K562 (cell line): Measurements from ENCODE around the gene DCAF17. TPM values are rescaled to one million over a fixed set of nuclear protein-coding genes. Genes with fewer than 3 reads are reported as not detected.
A peak's percentile ranks its signal among the peaks of the same experiment; 100 is the strongest.

Experiments
- GTF2A2 ChIP-seq: IDR thresholded peaks from 2 replicates; pipeline ENCODE4 v1.6.1; 2016; ENCODE audit warnings: mild to moderate bottlenecking, missing genetic modification characterization, missing compliant biosample characterization
- MAZ ChIP-seq, 2 experiments: fragments of 450-650 bp in 1 of 2; sonication (generic) in 1 of 2; formaldehyde crosslinking; IDR thresholded peaks in 1 of 2; conservative IDR thresholded peaks in 1 of 2; 2 replicates each; pipeline versions ENCODE4 v1.4.0 to v1.5.0; 2020; ENCODE audit warnings: mild to moderate bottlenecking in 1 of 2, missing genetic modification reagents in 1 of 2
- MIER1 ChIP-seq: fragments of 450-650 bp; IDR thresholded peaks from 2 replicates; pipeline ENCODE4 v1.6.1; 2016; ENCODE audit warnings: antibody characterized with exemption, mild to moderate bottlenecking, low read depth
- PHB ChIP-seq: fragments of 250-450 bp; sonication (Bioruptor Pico); IDR thresholded peaks from 2 replicates; pipeline ENCODE4 v1.5.0; 2021
- RB1 ChIP-seq: fragments of 450-650 bp; IDR thresholded peaks from 2 replicates; pipeline ENCODE4 v1.6.1; 2017; ENCODE audit warnings: low read depth, mild to moderate bottlenecking
- SETDB1 ChIP-seq: IDR thresholded peaks from one replicate; pipeline ENCODE4 v1.6.1; 2012; ENCODE audit warnings: low read length, control low read depth, inconsistent platforms
- SNRNP70 ChIP-seq: fragments of 200-400 bp; formaldehyde crosslinking; optimal IDR thresholded peaks from 2 replicates; pipeline ENCODE3; 2017; ENCODE audit warnings: low read depth, low read length
- TARDBP ChIP-seq: fragments of 450-650 bp; IDR thresholded peaks from 2 replicates; pipeline ENCODE4 v1.6.1; 2016
- TRIM25 ChIP-seq: fragments of 450-650 bp; IDR thresholded peaks from 2 replicates; pipeline ENCODE4 v1.7.0; 2016; ENCODE audit warnings: borderline replicate concordance
- ZC3H8 ChIP-seq: fragments of 450-650 bp; IDR thresholded peaks from 2 replicates; pipeline ENCODE4 v1.6.1; 2017
- ZFP30 ChIP-seq: fragments of 250-450 bp; sonication (Bioruptor Pico); IDR thresholded peaks from 2 replicates; pipeline ENCODE4 v1.8.0; 2022; ENCODE audit warnings: moderate library complexity, mild to moderate bottlenecking, inconsistent platforms, borderline replicate concordance
- ZNF274 ChIP-seq: IDR thresholded peaks from 2 replicates; pipeline ENCODE4 v1.6.1; 2011; ENCODE audit warnings: low read depth, mild to moderate bottlenecking, low read length, moderate library complexity, borderline replicate concordance
- ZNF431 ChIP-seq: sonication (generic); formaldehyde crosslinking; IDR thresholded peaks from 2 replicates; pipeline ENCODE4 v1.8.0; 2022; ENCODE audit warnings: mild to moderate bottlenecking, missing genetic modification reagents
- ZNF511 ChIP-seq: sonication (generic); formaldehyde crosslinking; IDR thresholded peaks from 2 replicates; pipeline ENCODE4 v1.8.0; 2022; ENCODE audit warnings: mild to moderate bottlenecking, missing genetic modification reagents
- ZNF668 ChIP-seq: fragments of 250-450 bp; sonication (Bioruptor Pico); IDR thresholded peaks from 2 replicates; pipeline ENCODE4 v1.8.0; 2022; ENCODE audit warnings: mild to moderate bottlenecking, inconsistent platforms
- polyA plus RNA-seq, 8 experiments: library from polyadenylated mRNA; depleted of rRNA in 4 of 8; stranded (reverse) in 5 of 8; unstranded in 3 of 8; fragments of >200 nt; fragmentation: Nextera tagmentation in 2 of 8; fragmentation: Illumina TruSeq in 1 of 8; extraction: Ambion mirVana in 2 of 8; extraction: Trizol in 1 of 8; gene quantifications; 2 replicates each; pipeline versions ENCODE4 v1.2.1 to v1.2.3, GENCODE V29; 2011 to 2014; ENCODE audit warnings: inconsistent platforms in 1 of 8, missing spikeins in 1 of 8
- total RNA-seq, 7 experiments: library from RNA; depleted of rRNA in 6 of 7; stranded (reverse); fragments of >200 nt in 6 of 7; fragmentation: Illumina TruSeq in 2 of 7; extraction: Trizol in 2 of 7; gene quantifications; 2 replicates each; pipeline versions ENCODE4 v1.2.1 to v1.2.3, GENCODE V29; 2011 to 2021; ENCODE audit warnings: low replicate concordance in 1 of 7
- TF ChIP-seq, protein P1 (sequence below): sonication (generic); formaldehyde crosslinking; IDR thresholded peaks from 2 replicates; pipeline ENCODE4 v1.8.0; 2022; ENCODE audit warnings: mild to moderate bottlenecking, missing genetic modification reagents
- TF ChIP-seq, protein P2 (sequence below): fragments of 250-450 bp; sonication (Bioruptor Pico); IDR thresholded peaks from 2 replicates; pipeline ENCODE4 v1.4.0; 2020; ENCODE audit warnings: borderline replicate concordance
- TF ChIP-seq, protein P3 (sequence below): fragments of 250-450 bp; sonication (Bioruptor Pico); IDR thresholded peaks from 2 replicates; pipeline ENCODE4 v1.4.0; 2020; ENCODE audit warnings: mild to moderate bottlenecking, moderate library complexity, borderline replicate concordance
- TF ChIP-seq, protein P4 (sequence below): IDR thresholded peaks from 2 replicates; pipeline ENCODE4 v1.6.1; 2011; ENCODE audit not compliant: insufficient read length; ENCODE audit errors: extremely low read depth

The DCAF17 gene
- total and polyA plus RNA-seq, 9 of the 15 experiments (the other 6 are each of a cell fraction or from before 2014, with no cell fraction given) = 10.0 to 38.5 (median 27.1) TPM

DNA sequence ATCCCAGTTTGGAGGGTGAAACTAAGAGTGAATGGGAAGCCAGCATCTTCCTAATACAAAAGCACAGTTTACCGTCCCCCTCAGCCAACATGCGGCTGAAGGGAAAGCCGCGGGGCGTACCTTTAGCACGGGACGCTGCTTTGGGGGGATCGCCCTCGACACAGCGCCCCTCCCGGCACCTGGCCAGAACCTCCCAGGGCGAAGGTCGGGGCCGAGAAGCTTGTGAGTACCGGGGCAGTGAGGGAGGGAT is 338 bp upstream of the DCAF17 start, which contains the start of gene METTL8 (continued):
- TF ChIP-seq, protein P1, sequence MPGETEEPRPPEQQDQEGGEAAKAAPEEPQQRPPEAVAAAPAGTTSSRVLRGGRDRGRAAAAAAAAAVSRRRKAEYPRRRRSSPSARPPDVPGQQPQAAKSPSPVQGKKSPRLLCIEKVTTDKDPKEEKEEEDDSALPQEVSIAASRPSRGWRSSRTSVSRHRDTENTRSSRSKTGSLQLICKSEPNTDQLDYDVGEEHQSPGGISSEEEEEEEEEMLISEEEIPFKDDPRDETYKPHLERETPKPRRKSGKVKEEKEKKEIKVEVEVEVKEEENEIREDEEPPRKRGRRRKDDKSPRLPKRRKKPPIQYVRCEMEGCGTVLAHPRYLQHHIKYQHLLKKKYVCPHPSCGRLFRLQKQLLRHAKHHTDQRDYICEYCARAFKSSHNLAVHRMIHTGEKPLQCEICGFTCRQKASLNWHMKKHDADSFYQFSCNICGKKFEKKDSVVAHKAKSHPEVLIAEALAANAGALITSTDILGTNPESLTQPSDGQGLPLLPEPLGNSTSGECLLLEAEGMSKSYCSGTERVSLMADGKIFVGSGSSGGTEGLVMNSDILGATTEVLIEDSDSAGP (CRISPR knock-in tag) = no peak
- TF ChIP-seq ZNF431 (CRISPR knock-in tag) (no peak), MAZ (CRISPR knock-in tag; conservative IDR thresholded peaks at IDR 0.05 in 1 of 2, IDR thresholded peaks at IDR 0.05 in 1 of 2) (no peak; a peak in 3 of 4 replicates), MIER1 (no peak), ZNF274 (no peak), ZC3H8 (no peak; the same call in 1 of the 2 replicates), PHB (CRISPR knock-in tag) (no peak), ZFP30 (CRISPR knock-in tag) (no peak), SNRNP70 (no peak), ZNF668 (no peak), SETDB1 (no peak), RB1 (no peak; the same call in 1 of the 2 replicates), ZNF511 (no peak), TRIM25 (no peak), GTF2A2 (tag) (no peak), TARDBP (peak; percentile 79; the same call in 1 of the 2 replicates)
- TF ChIP-seq, protein P2, sequence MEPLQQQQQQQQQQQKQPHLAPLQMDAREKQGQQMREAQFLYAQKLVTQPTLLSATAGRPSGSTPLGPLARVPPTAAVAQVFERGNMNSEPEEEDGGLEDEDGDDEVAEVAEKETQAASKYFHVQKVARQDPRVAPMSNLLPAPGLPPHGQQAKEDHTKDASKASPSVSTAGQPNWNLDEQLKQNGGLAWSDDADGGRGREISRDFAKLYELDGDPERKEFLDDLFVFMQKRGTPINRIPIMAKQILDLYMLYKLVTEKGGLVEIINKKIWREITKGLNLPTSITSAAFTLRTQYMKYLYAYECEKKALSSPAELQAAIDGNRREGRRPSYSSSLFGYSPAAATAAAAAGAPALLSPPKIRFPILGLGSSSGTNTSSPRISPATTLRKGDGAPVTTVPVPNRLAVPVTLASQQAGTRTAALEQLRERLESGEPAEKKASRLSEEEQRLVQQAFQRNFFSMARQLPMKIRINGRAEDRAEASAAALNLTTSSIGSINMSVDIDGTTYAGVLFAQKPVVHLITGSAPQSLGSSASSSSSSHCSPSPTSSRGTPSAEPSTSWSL (CRISPR knock-in tag) = no peak
- TF ChIP-seq, protein P3, sequence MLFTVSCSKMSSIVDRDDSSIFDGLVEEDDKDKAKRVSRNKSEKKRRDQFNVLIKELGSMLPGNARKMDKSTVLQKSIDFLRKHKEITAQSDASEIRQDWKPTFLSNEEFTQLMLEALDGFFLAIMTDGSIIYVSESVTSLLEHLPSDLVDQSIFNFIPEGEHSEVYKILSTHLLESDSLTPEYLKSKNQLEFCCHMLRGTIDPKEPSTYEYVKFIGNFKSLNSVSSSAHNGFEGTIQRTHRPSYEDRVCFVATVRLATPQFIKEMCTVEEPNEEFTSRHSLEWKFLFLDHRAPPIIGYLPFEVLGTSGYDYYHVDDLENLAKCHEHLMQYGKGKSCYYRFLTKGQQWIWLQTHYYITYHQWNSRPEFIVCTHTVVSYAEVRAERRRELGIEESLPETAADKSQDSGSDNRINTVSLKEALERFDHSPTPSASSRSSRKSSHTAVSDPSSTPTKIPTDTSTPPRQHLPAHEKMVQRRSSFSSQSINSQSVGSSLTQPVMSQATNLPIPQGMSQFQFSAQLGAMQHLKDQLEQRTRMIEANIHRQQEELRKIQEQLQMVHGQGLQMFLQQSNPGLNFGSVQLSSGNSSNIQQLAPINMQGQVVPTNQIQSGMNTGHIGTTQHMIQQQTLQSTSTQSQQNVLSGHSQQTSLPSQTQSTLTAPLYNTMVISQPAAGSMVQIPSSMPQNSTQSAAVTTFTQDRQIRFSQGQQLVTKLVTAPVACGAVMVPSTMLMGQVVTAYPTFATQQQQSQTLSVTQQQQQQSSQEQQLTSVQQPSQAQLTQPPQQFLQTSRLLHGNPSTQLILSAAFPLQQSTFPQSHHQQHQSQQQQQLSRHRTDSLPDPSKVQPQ (CRISPR knock-in tag) = no peak
- TF ChIP-seq, protein P4, sequence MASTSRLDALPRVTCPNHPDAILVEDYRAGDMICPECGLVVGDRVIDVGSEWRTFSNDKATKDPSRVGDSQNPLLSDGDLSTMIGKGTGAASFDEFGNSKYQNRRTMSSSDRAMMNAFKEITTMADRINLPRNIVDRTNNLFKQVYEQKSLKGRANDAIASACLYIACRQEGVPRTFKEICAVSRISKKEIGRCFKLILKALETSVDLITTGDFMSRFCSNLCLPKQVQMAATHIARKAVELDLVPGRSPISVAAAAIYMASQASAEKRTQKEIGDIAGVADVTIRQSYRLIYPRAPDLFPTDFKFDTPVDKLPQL = no peak
